SU-DHL-6 (cell line): ENCODE measurements around the gene RAP1GAP.
"Not testable (repeated sequence)": the region's sequence is repeated elsewhere in the genome, so short reads cannot be mapped to it uniquely, and the experiment has no call there.

Experiments
- H2AFZ ChIP-seq: fragments of 200-600 bp; sonication (generic); 2 replicates; pipeline ENCODE4 v1.6.1; 2014; ENCODE audit warnings: low read depth, mild to moderate bottlenecking, moderate library complexity, mixed read lengths, antibody characterized with exemption, low read length; ENCODE audit not compliant: severe bottlenecking
- H3F3A ChIP-seq: fragments of 200-600 bp; shearing (Covaris generic); 2 replicates; pipeline ENCODE4 v1.6.0; 2016; ENCODE audit warnings: antibody characterized with exemption, mild to moderate bottlenecking; ENCODE audit not compliant: insufficient read depth
- H3K27ac ChIP-seq: fragments of 200-600 bp; sonication (generic); 2 replicates; pipeline ENCODE4 v1.5.1; 2016; ENCODE audit warnings: low read depth, mild to moderate bottlenecking, low read length, moderate library complexity, mixed read lengths
- H3K27me3 ChIP-seq: fragments of 200-600 bp; sonication (generic), shearing (Covaris generic); 2 replicates; pipeline ENCODE4 v1.6.0; 2014; ENCODE audit warnings: mild to moderate bottlenecking, low read length
- H3K36me3 ChIP-seq: fragments of 200-600 bp; sonication (generic); 2 replicates; pipeline ENCODE4 v1.6.1; 2014; ENCODE audit warnings: mild to moderate bottlenecking, low read length, mixed read lengths
- H3K4me2 ChIP-seq: fragments of 300-600, 200-600 bp; shearing (Covaris generic), sonication (generic); 2 replicates; pipeline ENCODE4 v1.6.0; 2014; ENCODE audit warnings: low read length, low read depth, mild to moderate bottlenecking; ENCODE audit not compliant: poor library complexity, severe bottlenecking
- H3K4me3 ChIP-seq: fragments of 200-600 bp; sonication (generic); 2 replicates; pipeline ENCODE4 v1.5.1; 2014; ENCODE audit warnings: antibody characterized with exemption, low read length, mild to moderate bottlenecking, mixed read lengths; ENCODE audit not compliant: insufficient read depth, poor library complexity, severe bottlenecking
- H3K79me2 ChIP-seq: fragments of 200-600 bp; sonication (generic); 2 replicates; pipeline ENCODE4 v1.6.1; 2014; ENCODE audit warnings: mild to moderate bottlenecking, low read length, moderate library complexity; ENCODE audit not compliant: insufficient read depth
- H3K9ac ChIP-seq: fragments of 200-600 bp; sonication (generic); 2 replicates; pipeline ENCODE4 v1.7.0; 2014; ENCODE audit warnings: mild to moderate bottlenecking, low read length
- H3K9me2 ChIP-seq: fragments of 200-600 bp; sonication (generic); replicated peaks from 2 replicates; pipeline ENCODE4 v1.6.1; 2014; ENCODE audit warnings: low read length; ENCODE audit not compliant: insufficient read depth
- H3K9me3 ChIP-seq: fragments of 200-600 bp; sonication (generic); 2 replicates; pipeline ENCODE4 v1.6.1; 2014; ENCODE audit warnings: low read length, mixed read lengths; ENCODE audit not compliant: insufficient read depth
- H4K20me1 ChIP-seq: fragments of 200-600 bp; sonication (generic); 2 replicates; pipeline ENCODE4 v1.6.1; 2014; ENCODE audit warnings: low read depth, mild to moderate bottlenecking, antibody characterized with exemption, low read length, moderate library complexity, mixed read lengths
- EZH2phosphoT487 ChIP-seq: fragments of 200-600 bp; sonication (generic), shearing (Covaris generic); conservative IDR thresholded peaks from 2 replicates; pipeline ENCODE4 v1.6.1; 2018; ENCODE audit warnings: mild to moderate bottlenecking, antibody characterized with exemption, low read length, moderate library complexity, mixed read lengths
- TF ChIP-seq, protein P1 (sequence below): fragments of 200-600 bp; sonication (generic); IDR thresholded peaks from one replicate; pipeline ENCODE4 v1.5.1; 2017; ENCODE audit warnings: antibody characterized with exemption, mild to moderate bottlenecking, low read length, moderate library complexity; ENCODE audit not compliant: insufficient read depth, poor library complexity, severe bottlenecking

The RAP1GAP gene

DNA sequence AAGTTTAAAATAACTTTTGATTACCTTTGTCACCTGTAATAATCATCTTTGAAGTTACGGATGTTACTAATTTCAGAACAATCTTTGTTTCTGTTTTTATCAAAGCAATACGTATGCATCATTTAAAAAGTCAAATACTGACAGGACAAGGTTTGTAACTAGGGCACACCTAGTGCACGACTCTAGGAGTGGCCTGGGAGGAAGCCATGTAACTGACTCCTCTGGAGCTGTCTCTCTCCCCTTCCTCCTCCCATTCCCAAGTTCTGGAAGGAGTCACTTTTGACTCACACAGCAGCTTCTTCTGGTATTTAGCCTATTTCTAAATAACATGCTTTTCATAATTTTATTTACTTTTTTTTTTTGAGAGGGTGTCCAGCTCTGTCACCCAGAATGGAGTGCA lies 11.8 kb upstream of the RAP1GAP start:
- H3K4me3 ChIP-seq = no peak overlapping the region
- no peaks in the 10 kb centered on the region for H3K9me2 ChIP-seq
- H3K9me3 ChIP-seq = no peaks in the 10 kb centered on the region
- no peak overlapping the region for H3K9ac ChIP-seq
- H3F3A ChIP-seq = no peaks in the 10 kb centered on the region
- H3K79me2 ChIP-seq = no peaks in the 10 kb centered on the region
- TF ChIP-seq EZH2phosphoT487 = no peak
- H3K27ac ChIP-seq = no peak overlapping the region
- H3K4me2 ChIP-seq = no peak overlapping the region
- no peaks in the 10 kb centered on the region for H3K27me3 ChIP-seq
- no peaks in the 10 kb centered on the region for H4K20me1 ChIP-seq
- H2AFZ ChIP-seq = no peak overlapping the region
- H3K36me3 ChIP-seq = peaks cover 2% of the 10 kb centered on the region; the same call in 1 of the 2 replicates

DNA sequence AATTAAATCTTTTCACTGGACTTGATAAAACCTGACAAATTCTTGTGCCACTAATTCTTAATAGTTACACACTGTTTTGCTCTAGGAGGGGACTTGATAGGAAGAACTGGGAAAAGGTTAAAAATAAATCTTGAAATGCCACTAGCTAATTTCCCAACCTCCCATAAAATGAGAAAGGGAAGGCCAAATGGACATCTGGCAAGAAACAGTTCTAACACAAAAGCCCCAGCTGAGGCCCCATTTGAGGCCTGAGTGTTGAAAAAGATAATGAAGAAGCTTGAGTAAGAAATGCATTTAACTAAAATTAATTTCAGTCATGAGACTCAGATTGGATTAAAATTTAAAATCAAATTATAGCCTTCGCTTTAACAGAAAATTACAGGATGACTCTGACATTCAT lies 11.2 kb upstream of the RAP1GAP start:
- Histone ChIP-seq H3K9me2 (no peaks in the 10 kb centered on the region), H3K27me3 (no peaks in the 10 kb centered on the region), H3K27ac (no peak overlapping the region), H3K4me2 (no peak overlapping the region), H3K9ac (no peak overlapping the region), H2AFZ (no peak overlapping the region), H3K36me3 (no peaks in the 10 kb centered on the region), H3K4me3 (no peak overlapping the region), H3K79me2 (no peaks in the 10 kb centered on the region), H3F3A (peaks cover 3% of the 10 kb centered on the region; the same call in 1 of the 2 replicates), H3K9me3 (no peaks in the 10 kb centered on the region), H4K20me1 (0 out of 2 replicates have a peak, but pooled peaks cover 3% of the 10 kb centered on the region)
- no peak for TF ChIP-seq EZH2phosphoT487
- TF ChIP-seq, protein P1, sequence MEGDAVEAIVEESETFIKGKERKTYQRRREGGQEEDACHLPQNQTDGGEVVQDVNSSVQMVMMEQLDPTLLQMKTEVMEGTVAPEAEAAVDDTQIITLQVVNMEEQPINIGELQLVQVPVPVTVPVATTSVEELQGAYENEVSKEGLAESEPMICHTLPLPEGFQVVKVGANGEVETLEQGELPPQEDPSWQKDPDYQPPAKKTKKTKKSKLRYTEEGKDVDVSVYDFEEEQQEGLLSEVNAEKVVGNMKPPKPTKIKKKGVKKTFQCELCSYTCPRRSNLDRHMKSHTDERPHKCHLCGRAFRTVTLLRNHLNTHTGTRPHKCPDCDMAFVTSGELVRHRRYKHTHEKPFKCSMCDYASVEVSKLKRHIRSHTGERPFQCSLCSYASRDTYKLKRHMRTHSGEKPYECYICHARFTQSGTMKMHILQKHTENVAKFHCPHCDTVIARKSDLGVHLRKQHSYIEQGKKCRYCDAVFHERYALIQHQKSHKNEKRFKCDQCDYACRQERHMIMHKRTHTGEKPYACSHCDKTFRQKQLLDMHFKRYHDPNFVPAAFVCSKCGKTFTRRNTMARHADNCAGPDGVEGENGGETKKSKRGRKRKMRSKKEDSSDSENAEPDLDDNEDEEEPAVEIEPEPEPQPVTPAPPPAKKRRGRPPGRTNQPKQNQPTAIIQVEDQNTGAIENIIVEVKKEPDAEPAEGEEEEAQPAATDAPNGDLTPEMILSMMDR = no peak

DNA sequence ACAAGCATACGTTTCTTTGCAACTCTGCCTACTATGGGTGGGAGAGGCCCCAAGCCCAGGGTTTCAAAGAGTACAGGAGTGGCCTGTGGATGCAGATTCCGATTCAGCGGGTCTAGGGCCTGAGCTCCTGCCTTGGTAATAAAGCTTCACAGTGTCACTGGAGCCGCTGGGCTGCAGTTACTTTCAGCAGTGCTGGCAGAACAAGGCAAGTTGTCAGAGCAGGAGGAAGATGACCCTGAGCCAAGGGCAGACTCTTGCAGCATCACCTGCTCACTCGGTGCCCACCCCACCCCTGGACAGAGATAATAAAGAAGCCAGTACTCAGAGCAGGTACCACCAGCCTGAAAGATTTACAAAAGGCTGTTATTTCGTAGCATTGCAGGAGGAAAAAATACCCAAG lies 8.0 kb upstream of the RAP1GAP start:
- TF ChIP-seq, protein P1 = no peak
- TF ChIP-seq EZH2phosphoT487 = no peak
- Histone ChIP-seq H3K36me3 (no peaks in the 10 kb centered on the region), H3K9me2 (no peaks in the 10 kb centered on the region), H3K79me2 (no peaks in the 10 kb centered on the region), H4K20me1 (0 out of 2 replicates have a peak, but pooled peaks cover 3% of the 10 kb centered on the region), H3F3A (peaks cover 7% of the 10 kb centered on the region; the same call in 1 of the 2 replicates), H3K27ac (no peak overlapping the region), H3K9me3 (no peaks in the 10 kb centered on the region), H3K9ac (no peak overlapping the region), H3K27me3 (no peaks in the 10 kb centered on the region), H2AFZ (no peak overlapping the region), H3K4me2 (no peak overlapping the region), H3K4me3 (no peak overlapping the region)

DNA sequence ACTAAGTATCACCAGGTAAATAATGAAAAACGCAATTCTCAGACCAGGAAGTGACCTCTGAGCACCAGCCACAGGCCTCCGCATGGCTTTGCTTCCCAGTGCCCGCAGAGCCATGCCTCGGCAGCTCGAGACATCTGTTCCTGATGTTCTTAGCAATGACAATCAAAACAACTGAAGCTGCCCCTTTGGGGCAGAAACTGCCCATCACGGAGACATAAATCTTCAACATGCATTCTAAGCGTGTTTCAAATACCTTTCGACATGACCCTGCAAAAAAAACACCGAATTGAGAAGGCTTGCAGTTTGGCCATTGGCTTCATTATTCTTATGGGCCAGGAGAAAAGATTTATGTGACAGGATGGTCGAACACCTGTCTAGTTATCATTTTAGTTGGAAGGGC lies 5.8 kb upstream of the RAP1GAP start:
- no peak for TF ChIP-seq EZH2phosphoT487
- TF ChIP-seq, protein P1 = no peak
- H3K9ac ChIP-seq = no peak overlapping the region
- H3K27me3 ChIP-seq = no peaks in the 10 kb centered on the region
- peaks cover 7% of the 10 kb centered on the region; the same call in 1 of the 2 replicates for H3F3A ChIP-seq
- H3K4me2 ChIP-seq = no peak overlapping the region
- H3K4me3 ChIP-seq = no peak overlapping the region
- no peaks in the 10 kb centered on the region for H3K9me2 ChIP-seq
- no peaks in the 10 kb centered on the region for H3K36me3 ChIP-seq
- H3K9me3 ChIP-seq = no peaks in the 10 kb centered on the region
- no peak overlapping the region for H3K27ac ChIP-seq
- 0 out of 2 replicates have a peak, but pooled peaks cover 3% of the 10 kb centered on the region for H4K20me1 ChIP-seq
- H2AFZ ChIP-seq = no peak overlapping the region
- no peaks in the 10 kb centered on the region for H3K79me2 ChIP-seq

DNA sequence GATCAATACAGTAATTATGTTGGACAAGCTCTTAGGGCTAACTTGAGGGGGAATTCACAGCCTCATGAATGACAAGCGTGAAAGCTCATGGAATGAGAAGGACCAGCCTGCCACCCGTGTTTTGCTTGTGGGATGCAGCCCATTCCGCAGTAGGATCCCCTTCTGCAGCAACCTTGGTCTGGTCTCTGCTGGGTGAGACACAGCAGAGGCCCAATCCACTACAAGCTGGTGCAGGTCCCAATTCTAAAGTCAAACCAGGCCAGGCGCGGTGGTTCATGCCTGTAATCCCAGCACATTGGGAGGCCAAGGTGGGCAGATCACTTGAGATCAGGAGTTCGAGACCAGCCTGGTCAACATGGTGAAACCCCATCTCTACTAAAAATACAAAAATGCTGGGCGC lies 4.7 kb upstream of the RAP1GAP start:
- H3K79me2 ChIP-seq, H3K9me2 ChIP-seq, H3K9me3 ChIP-seq, H2AFZ ChIP-seq, H4K20me1 ChIP-seq, H3K9ac ChIP-seq, H3K4me2 ChIP-seq, H3F3A ChIP-seq, H3K27ac ChIP-seq, H3K4me3 ChIP-seq, H3K27me3 ChIP-seq, H3K36me3 ChIP-seq: not testable (repeated sequence)
